CD1c-positive myeloid dendritic cell (primary cell): ENCODE data around the gene ACTL9.

Experiments used
- DNase-seq: peaks from one replicate; pipeline ENCODE4 v3.0.0-alpha.2; 2016; ENCODE audit errors: extremely low spot score

Gene ACTL9

DNA sequence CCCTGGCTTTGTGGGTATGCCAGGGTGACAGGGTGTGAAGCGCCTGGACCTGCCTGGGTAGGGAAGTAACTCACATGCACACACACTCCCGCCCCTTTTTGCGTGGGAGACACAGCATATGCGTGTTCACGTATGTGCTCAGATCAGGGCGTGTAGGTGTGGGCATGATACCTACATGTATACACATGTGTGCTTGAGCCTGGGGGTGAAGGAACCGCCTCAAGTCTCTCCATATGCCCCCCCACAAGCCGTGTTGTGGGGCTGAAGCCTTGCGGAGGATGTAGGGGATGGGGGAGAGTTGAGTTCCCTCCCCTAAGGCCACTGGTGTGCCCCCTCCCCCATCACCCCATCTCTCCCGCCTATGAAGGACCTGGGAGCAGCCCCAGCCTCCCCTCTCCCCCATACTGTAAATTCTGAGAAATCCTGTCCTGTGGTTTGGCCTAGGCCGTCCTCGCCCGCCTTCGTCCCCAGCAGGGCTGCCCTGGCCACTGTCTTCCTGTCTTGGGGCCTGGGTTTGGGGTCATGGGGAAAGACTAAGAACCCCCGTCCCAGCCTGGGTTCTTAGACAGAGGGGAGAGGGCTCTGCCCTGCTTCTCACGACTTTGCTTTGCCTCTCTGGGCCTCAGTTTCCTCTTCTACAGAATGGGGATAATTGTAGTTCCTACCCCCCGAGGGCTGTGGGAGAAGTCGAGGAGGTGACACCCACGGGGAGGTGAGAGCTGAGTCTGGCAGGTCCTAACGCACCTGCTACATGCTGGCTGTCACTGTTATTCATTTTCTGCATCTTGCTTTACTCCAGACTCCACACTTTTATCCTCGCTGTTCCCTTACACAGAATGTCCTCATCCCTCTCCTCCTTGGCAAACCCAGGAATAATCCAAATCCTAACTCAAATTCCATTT lies 14.3 kb downstream of the ACTL9 start:
- DNase-seq: peak; percentile 75

GRCh38 chr19:8682931-8683330 lies 15.7 kb downstream of the ACTL9 start:
- DNase-seq: no peak

DNA sequence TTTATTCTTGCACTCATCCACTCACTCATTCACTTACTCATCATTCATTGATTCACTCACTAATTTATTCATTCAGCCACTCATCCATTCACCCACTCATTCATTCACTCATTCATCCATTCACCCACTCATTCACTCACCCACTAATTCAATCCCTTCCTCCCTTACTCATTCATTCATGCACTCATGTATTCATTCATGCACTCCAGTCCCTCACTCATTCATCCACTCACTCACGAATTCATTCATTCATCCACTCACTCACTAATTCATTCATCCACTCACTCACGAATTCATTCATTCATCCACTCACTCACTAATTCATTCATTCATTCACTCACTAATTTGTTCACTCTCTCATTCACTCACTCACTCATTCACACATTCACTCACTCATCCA lies 16.1 kb downstream of the ACTL9 start:
- DNase-seq: no peak

DNA sequence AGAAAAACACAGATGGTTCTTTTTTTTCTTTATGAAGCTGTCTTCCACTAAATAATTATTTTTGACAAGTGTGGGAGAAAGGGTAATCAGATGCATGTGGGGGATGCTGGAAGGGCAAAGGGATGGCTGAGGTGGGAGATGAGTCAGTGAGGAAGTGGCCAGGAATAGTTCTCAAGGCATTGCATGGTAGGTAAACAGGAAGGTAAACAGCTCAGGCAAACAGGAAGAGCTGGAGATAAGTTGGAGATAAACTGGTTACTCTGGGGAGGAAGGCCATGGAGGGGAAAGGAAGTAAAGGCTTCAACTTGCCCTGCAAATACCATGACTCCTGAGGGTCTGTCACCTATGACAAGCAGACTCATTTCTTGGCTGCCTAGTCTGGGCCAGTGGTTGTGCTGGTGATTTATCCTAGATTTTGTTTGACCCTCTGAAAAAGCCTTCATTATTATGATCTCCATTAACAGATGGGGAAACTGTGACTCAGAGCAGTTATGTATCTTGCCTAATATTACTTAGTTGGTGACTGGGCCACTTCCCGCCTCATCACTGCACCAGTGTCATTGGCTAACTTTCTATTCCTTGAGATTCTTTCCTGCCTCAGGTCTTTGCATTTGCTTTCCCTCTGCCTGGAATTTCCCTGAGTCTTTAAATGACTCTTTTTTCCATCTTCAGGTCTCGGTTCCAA lies 17.1 kb downstream of the ACTL9 start:
- DNase-seq: peak; percentile 60

GRCh38 chr19:8680676-8681344 lies 17.8 kb downstream of the ACTL9 start:
- no peak for DNase-seq

DNA sequence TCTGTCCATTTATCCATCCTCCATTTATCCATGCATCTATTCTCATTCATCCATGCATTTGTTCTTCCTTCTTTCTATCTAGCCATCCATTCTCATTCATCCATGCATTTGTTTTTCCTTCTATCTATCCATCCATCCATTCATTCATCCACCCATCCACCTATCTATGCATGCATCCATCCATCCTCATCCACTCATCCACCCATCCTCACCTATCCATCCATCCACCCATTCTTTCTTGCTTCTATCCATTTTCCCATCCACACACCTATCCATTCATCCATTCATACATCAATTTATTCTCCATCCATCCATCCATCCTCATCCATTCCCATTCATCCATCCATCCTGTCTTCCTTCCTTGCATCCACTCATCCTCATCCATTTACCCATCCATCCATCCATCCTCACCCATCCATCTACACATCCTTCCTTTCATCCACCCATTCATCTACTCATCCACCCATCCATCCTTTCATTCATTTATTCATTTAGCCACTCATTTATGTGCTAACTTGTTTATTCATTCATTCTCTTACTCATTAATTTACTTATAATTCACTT lies 20.3 kb downstream of the ACTL9 start:
- DNase-seq: no peak

DNA sequence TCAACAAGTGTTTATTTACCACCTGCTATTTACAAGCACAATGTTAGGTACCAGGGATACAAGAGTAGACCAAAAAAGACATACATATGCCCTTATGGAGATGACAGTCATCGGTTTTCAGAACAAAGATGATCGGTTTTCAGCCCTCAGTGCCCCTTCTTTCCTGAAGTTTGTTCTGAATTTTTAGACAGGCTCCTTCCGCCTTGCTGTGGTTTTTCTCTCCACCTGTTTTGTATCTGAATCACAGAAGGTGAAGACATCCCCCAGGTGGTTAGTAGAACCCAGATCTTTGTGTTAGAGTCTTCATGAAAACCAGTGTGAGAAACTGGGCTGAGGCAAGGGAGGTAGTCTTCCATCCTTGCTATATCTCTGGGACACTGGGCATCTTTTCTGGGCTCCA lies 23.5 kb downstream of the ACTL9 start:
- no peak for DNase-seq

GRCh38 chr19:8673276-8673891 lies 25.2 kb downstream of the ACTL9 start:
- no peak for DNase-seq

DNA sequence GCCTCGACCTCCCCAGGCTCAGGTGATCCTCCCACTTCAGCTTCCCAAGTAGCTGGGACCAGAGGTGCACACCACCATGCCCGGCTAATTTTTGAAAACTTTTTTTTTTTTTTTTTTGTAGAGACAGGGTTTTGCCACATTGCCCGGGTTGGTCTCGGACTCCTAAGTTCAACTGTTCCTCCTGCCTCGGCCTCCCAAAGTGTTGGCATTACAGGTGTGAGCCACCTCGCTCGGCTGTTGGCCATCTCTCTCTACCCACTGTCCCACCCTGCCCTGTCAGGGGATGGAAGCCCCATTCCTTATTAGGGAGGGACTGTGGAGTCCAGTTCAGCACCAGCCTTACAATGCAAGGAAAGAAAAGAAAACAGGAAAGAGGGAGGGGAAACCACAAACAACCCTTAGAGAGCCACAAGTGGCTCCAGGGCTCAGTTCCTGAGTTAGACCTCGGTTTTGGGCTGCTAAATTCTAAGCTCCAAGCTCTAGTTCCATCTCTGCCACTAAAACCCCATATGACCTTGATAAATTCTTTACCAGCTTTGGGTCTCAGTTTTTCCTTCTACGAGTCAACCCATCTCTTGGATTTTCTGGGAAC lies 31.7 kb downstream of the ACTL9 start:
- no peak for DNase-seq

- DNase-seq: no peak
Measured at GRCh38 chr19:8665468-8666213, 33.0 kb downstream of the ACTL9 start.

GRCh38 chr19:8664671-8665057 lies 33.9 kb downstream of the ACTL9 start:
- DNase-seq: no peak

DNA sequence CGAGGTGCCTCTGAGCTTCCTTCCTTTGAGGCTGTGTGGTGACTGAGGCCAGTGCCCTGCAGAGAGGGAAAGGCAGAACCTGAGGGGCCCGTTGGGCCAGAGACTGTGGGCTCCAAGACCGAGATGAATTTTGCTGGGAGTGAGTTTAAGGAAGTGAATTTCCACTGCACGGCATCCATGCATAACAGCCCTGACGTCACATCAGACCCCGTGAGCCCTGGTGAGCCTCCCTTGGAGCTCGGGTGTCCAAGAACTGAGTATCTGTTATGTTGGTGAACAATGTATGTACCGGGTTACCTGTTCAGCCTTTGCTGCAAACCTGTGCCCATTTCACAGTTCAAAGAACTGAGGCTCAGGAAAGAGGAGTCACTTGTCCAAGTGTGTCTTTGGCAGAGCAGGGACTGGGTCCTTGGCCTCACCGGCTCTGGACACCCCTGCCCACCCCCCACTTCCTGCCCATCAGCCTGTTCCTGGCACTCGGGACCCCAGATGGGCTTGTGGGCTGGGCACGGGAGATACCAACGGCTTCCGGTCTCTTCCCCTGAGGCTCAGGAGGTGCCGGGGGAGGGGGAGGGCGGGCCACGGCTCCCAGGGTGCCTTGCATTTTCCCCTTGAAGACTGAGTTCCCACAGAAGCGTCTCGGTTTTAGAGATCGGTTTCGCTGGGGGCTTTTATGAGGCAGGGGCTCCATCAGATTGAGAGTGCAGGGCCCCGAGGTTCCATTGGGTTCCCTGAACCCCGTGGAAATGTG lies 34.5 kb downstream of the ACTL9 start:
- DNase-seq: peak; percentile 79

DNA sequence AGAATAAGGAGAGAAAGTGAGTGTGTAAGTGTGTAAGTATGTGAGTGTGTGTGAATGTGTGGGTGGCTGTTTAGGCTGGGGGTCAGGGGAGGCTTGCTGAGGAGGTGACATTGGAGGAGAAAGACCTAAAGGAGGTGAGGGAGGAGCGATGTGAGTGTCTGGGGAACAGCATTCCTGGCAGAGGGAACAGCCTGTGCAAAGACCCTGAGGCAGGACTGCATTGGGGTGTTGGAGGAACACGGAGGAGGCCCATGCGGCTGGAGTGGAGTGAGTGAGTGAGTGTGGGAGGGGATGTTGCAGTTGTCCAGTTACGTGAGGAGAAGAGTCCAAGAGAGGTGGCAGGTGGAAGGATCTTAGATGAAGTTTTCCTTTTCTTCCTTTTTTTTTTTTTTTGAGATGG lies 36.3 kb downstream of the ACTL9 start:
- DNase-seq: no peak

DNA sequence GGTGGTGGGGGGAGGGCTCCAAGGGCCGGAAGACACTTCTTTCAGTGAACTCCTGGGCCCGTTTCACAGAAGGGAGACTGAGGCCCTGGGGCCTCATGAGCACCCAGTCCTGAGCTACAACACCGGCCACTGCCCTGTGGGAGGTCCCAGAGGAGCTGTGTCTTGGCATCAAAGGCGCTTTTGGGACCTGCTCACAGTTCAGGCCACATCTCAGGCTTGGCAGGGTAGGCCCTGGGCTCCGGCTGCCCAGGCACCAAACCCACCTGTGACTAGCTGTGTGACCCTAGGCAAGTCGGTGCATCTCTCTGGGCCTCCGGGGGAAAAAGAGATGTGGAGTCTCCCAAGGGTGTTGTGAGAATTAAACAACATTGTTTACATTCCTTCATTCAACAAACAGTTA lies 38.7 kb downstream of the ACTL9 start:
- no peak for DNase-seq

- no peak for DNase-seq
Measured at GRCh38 chr19:8657869-8658268, 40.7 kb downstream of the ACTL9 start.

DNA sequence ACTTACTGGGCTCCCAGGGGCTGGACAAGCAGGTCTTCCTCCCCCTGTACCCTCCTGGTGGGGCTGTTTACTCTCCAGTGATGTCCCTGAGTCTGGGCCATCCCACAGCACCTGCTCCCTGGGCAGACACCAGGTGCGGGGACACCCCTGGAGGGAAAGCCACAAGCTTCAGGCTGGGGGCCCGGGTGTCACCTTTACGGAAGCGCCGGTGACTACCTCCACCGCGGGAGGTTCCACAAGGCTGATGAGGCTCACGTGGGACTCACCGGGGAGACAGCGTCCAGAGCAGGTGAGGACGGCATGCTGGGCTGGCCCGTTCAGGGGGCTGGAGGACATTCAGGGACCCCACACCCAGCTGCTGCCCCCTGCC lies 43.3 kb downstream of the ACTL9 start:
- DNase-seq: no peak

- DNase-seq: peak; percentile 69
Measured at GRCh38 chr19:8654591-8655339, 43.8 kb downstream of the ACTL9 start.

GRCh38 chr19:8648240-8648639 lies 50.4 kb downstream of the ACTL9 start:
- DNase-seq: peak; percentile 88
